HCT116 (cell line): ENCODE measurements around the gene LTBP1. TPM values are rescaled to one million over a fixed set of nuclear protein-coding genes. Genes with fewer than 3 reads are reported as not detected.

ENCODE experiments used
- ATAC-seq: fragments of 200-7000 bp; cut with Tn5 transposase; 2 replicates; pipeline ENCODE4 v1.9.1; 2020; ENCODE audit warnings: mild to moderate bottlenecking, moderate library complexity
- BruUV-seq: library from RNA; stranded (reverse); fragments of 400-500 nt; replicated peaks from 2 replicates; lab custom pipeline; 2021; lab: Mats Ljungman, UMichigan
- CTCF ChIA-PET: fragments of 300-600 bp; sonication (Branson Sonifier 250); formaldehyde crosslinking; loops from one replicate; lab custom pipeline; 2021; ENCODE audit warnings: antibody characterized with exemption; lab: Charles Lee
- POLR2A ChIA-PET: fragments of 300-600, 350-600 bp; sonication (Branson Sonifier 250); formaldehyde crosslinking; loops from one replicate; lab custom pipeline; 2021; ENCODE audit warnings: antibody characterized with exemption; lab: Charles Lee
- RAD21 ChIA-PET, 2 experiments: fragments of 300-600 bp; sonication (Branson Sonifier 250); formaldehyde crosslinking; loops; one replicate each; lab custom pipeline; 2023; ENCODE audit warnings: low total read pairs in 2 of 2; ENCODE audit not compliant: uncharacterized antibody in 2 of 2, unreplicated experiment in 2 of 2, low non-redundant PET in 1 of 2; lab: Charles Lee
- DNase-seq: peaks from one replicate; pipeline ENCODE4 v3.0.0-alpha.2; 2010; ENCODE audit warnings: low read depth, low spot score
- H2AFZ ChIP-seq: fragments of 200-600 bp; shearing (Covaris generic), sonication (generic); 2 replicates; pipeline ENCODE4 v1.6.1; 2017; ENCODE audit warnings: low read depth, mixed run types, mixed read lengths, antibody characterized with exemption, low read length; ENCODE audit not compliant: poor library complexity, severe bottlenecking
- H3K27ac ChIP-seq: 2 replicates; pipeline ENCODE4 v1.5.1; 2012; ENCODE audit warnings: low read depth, low read length
- H3K27me3 ChIP-seq: fragments of 200-600 bp; sonication (generic); 2 replicates; pipeline ENCODE4 v1.6.1; 2016; ENCODE audit warnings: mixed run types, low read length, mixed read lengths; ENCODE audit not compliant: insufficient read depth
- H3K36me3 ChIP-seq, 2 experiments: fragments of 200-500 bp in 1 of 2; fragments of 200-600 bp in 1 of 2; sonication (Bioruptor generic) in 1 of 2; sonication (generic) in 1 of 2; 2 replicates each; pipeline versions ENCODE4 v1.5.1 to v1.6.1; 2014 to 2016; ENCODE audit warnings: low read length in 2 of 2, inconsistent platforms in 1 of 2, mixed read lengths in 1 of 2, mixed run types in 1 of 2; ENCODE audit not compliant: insufficient read depth in 2 of 2, control insufficient read depth in 1 of 2
- H3K4me1 ChIP-seq, 2 experiments: fragments of 200-600 bp in 1 of 2; sonication (generic) in 1 of 2; 2 replicates each; pipeline versions ENCODE4 v1.5.1 to v1.6.1; 2012 to 2017; ENCODE audit warnings: low read length in 2 of 2, inconsistent platforms in 1 of 2, mild to moderate bottlenecking in 1 of 2, mixed read lengths in 1 of 2, mixed run types in 1 of 2, moderate library complexity in 1 of 2; ENCODE audit not compliant: insufficient read depth in 2 of 2, control insufficient read depth in 1 of 2
- H3K4me2 ChIP-seq: fragments of 200-600 bp; sonication (generic); 2 replicates; pipeline ENCODE4 v1.6.1; 2017; ENCODE audit warnings: mixed run types, low read length, mixed read lengths
- H3K4me3 ChIP-seq, 2 experiments: fragments of 200-600 bp in 1 of 2; sonication (generic) in 1 of 2; replicated peaks in 1 of 2; 2 replicates each; pipeline ENCODE4 v1.5.1; 2011 to 2016; ENCODE audit warnings: low read length in 2 of 2, control low read depth in 1 of 2, low read depth in 1 of 2, mild to moderate bottlenecking in 1 of 2, mixed read lengths in 1 of 2, mixed run types in 1 of 2
- H3K79me2 ChIP-seq: fragments of 200-600 bp; sonication (generic); 2 replicates; pipeline ENCODE4 v1.6.1; 2017; ENCODE audit warnings: mild to moderate bottlenecking, mixed run types, low read length, moderate library complexity, mixed read lengths; ENCODE audit not compliant: insufficient read depth
- H3K9ac ChIP-seq: fragments of 200-600 bp; sonication (generic); 2 replicates; pipeline ENCODE4 v1.6.1; 2016; ENCODE audit warnings: low read length, mixed read lengths
- H3K9me2 ChIP-seq: fragments of 200-600 bp; sonication (generic), shearing (Covaris generic); 2 replicates; pipeline ENCODE4 v1.6.1; 2017; ENCODE audit warnings: mixed run types, mild to moderate bottlenecking, moderate library complexity; ENCODE audit not compliant: insufficient read depth
- H3K9me3 ChIP-seq, 2 experiments: fragments of 200-500 bp in 1 of 2; fragments of 200-600 bp in 1 of 2; sonication (Bioruptor generic) in 1 of 2; sonication (generic) in 1 of 2; 2 replicates each; pipeline ENCODE4 v1.6.1; 2014 to 2017; ENCODE audit warnings: low read length in 2 of 2, mixed read lengths in 2 of 2, inconsistent platforms in 1 of 2, low read depth in 1 of 2, mild to moderate bottlenecking in 1 of 2, mixed run types in 1 of 2, moderate library complexity in 1 of 2; ENCODE audit not compliant: control insufficient read depth in 1 of 2, insufficient read depth in 1 of 2
- H4K20me1 ChIP-seq: fragments of 200-600 bp; sonication (generic), shearing (Covaris generic); 2 replicates; pipeline ENCODE4 v1.6.1; 2017; ENCODE audit warnings: mixed run types, mild to moderate bottlenecking, moderate library complexity; ENCODE audit not compliant: insufficient read depth
- ATF3 ChIP-seq: IDR thresholded peaks from 2 replicates; pipeline ENCODE4 v1.6.1; 2012
- CEBPB ChIP-seq: IDR thresholded peaks from 2 replicates; pipeline ENCODE4 v1.6.1; 2012; ENCODE audit warnings: low read depth
- EGR1 ChIP-seq: IDR thresholded peaks from 2 replicates; pipeline ENCODE4 v1.6.1; 2012; ENCODE audit warnings: low read depth
- ELF1 ChIP-seq: IDR thresholded peaks from 2 replicates; pipeline ENCODE4 v1.6.1; 2012; ENCODE audit warnings: low read depth, borderline replicate concordance
- EZH2 ChIP-seq: fragments of 200-600 bp; sonication (generic); IDR thresholded peaks from 2 replicates; pipeline ENCODE4 v1.6.1; 2017; ENCODE audit warnings: antibody characterized with exemption, mixed run types
- EZH2phosphoT487 ChIP-seq: fragments of 200-600 bp; IDR thresholded peaks from 2 replicates; pipeline ENCODE4 v1.6.1; 2018; ENCODE audit warnings: antibody characterized with exemption, borderline replicate concordance
- FOSL1 ChIP-seq: IDR thresholded peaks from 2 replicates; pipeline ENCODE4 v1.6.1; 2012; ENCODE audit warnings: low read depth
- JUND ChIP-seq: IDR thresholded peaks from 2 replicates; pipeline ENCODE4 v1.6.1; 2012
- POLR2A ChIP-seq: IDR thresholded peaks from 2 replicates; pipeline ENCODE4 v1.7.0; 2011; ENCODE audit warnings: borderline replicate concordance; ENCODE audit not compliant: insufficient read depth, insufficient read length; ENCODE audit errors: extremely low read depth
- POLR2AphosphoS5 ChIP-seq: IDR thresholded peaks from 2 replicates; pipeline ENCODE4 v1.6.1; 2011; ENCODE audit warnings: mild to moderate bottlenecking, low read depth, low read length, moderate library complexity
- SIN3A ChIP-seq: IDR thresholded peaks from 2 replicates; pipeline ENCODE4 v1.6.1; 2012; ENCODE audit warnings: low read depth
- SP1 ChIP-seq: IDR thresholded peaks from 2 replicates; pipeline ENCODE4 v1.6.1; 2012; ENCODE audit warnings: low read depth
- SRF ChIP-seq: IDR thresholded peaks from 2 replicates; pipeline ENCODE4 v1.6.1; 2012; ENCODE audit warnings: low read depth
- TCF7L2 ChIP-seq: IDR thresholded peaks from 2 replicates; pipeline ENCODE4 v1.7.0; 2011; ENCODE audit warnings: borderline replicate concordance, inconsistent platforms; ENCODE audit not compliant: insufficient read depth, insufficient read length; ENCODE audit errors: extremely low read depth
- YY1 ChIP-seq: IDR thresholded peaks from 2 replicates; pipeline ENCODE4 v1.6.1; 2011; ENCODE audit warnings: low read length, low read depth, moderate library complexity, mild to moderate bottlenecking; ENCODE audit not compliant: insufficient replicate concordance; ENCODE audit errors: extremely low read depth
- ZBTB33 ChIP-seq: IDR thresholded peaks from 2 replicates; pipeline ENCODE4 v1.6.1; 2011; ENCODE audit warnings: mild to moderate bottlenecking, low read length, moderate library complexity; ENCODE audit not compliant: insufficient replicate concordance; ENCODE audit errors: extremely low read depth
- ZFX ChIP-seq: fragments of 450-650 bp; IDR thresholded peaks from 2 replicates; pipeline ENCODE4 v1.6.1; 2017
- ZNF274 ChIP-seq: fragments of 200-500 bp; sonication (Bioruptor generic); IDR thresholded peaks from 2 replicates; pipeline ENCODE4 v1.6.1; 2014; ENCODE audit warnings: mild to moderate bottlenecking, low read depth, low read length, inconsistent platforms
- intact Hi-C: fragments of 100-400 bp; cut with micrococcal nuclease; formaldehyde crosslinking; loops from 2 replicates; pipeline ENCODE4 v1.10.0; 2022
- total RNA-seq: library from RNA; stranded (reverse); gene quantifications from one replicate; pipeline ENCODE4 v1.2.1, GENCODE V29; 2021; ENCODE audit not compliant: unreplicated experiment

Gene LTBP1
- total RNA-seq, 1 experiment from 2014 or later: 5.1 TPM

GRCh38 chr2:33377048-33377447 lies 430.3 kb downstream of the LTBP1 start:
- no peak overlapping the region for H3K4me2 ChIP-seq
- CTCF ChIA-PET: no interaction called here
- no peak for ATAC-seq
- no peaks in the 10 kb centered on the region for H3K36me3 ChIP-seq
- H3K4me1 ChIP-seq: no peaks in the 10 kb centered on the region
- no peaks in the 10 kb centered on the region for H3K27me3 ChIP-seq
- BruUV-seq: no TSS peak
- H2AFZ ChIP-seq: no peak overlapping the region
- no peaks in the 10 kb centered on the region for H3K79me2 ChIP-seq
- POLR2A ChIA-PET: no interaction called here
- no peak for DNase-seq
- no peaks in the 10 kb centered on the region for H3K9me3 ChIP-seq
- H4K20me1 ChIP-seq: no peaks in the 10 kb centered on the region
- no peak overlapping the region for H3K9ac ChIP-seq
- TF ChIP-seq ZFX: no peak
- no peak for TF ChIP-seq TCF7L2
- no peak for TF ChIP-seq ATF3
- no peak for TF ChIP-seq EZH2phosphoT487
- no peak for TF ChIP-seq SP1
- TF ChIP-seq POLR2AphosphoS5: no peak
- no peak for TF ChIP-seq YY1
- TF ChIP-seq FOSL1: no peak
- no peak for TF ChIP-seq ZNF274
- TF ChIP-seq JUND: no peak
- no peak for TF ChIP-seq EZH2
- TF ChIP-seq ZBTB33: no peak
- no peak for TF ChIP-seq ELF1
- no peak for TF ChIP-seq SIN3A
- no peak for TF ChIP-seq SRF
- no peak for TF ChIP-seq CEBPB
- TF ChIP-seq POLR2A: no peak
- no peak for TF ChIP-seq EGR1
- TF ChIP-seq, all 23 proteins: peak for 0
- Histone ChIP-seq H3K9me2 (no peaks in the 10 kb centered on the region), H3K4me3 (no peak overlapping the region), H3K27ac (no peak overlapping the region)
- RAD21 ChIA-PET: no interaction called here
- intact Hi-C loops: no loop called here
